Neuronal stem cell (in vitro differentiated cells): ENCODE measurements around the gene FBXL15.
A peak's percentile ranks its signal among the peaks of the same experiment; 100 is the strongest.

Experiments
- DNase-seq: peaks from one replicate; pipeline ENCODE4 v3.0.0-alpha.2; 2013; ENCODE audit warnings: low spot score
- H2AFZ ChIP-seq: one replicate; pipeline ENCODE4 v1.6.1; 2013; ENCODE audit warnings: mild to moderate bottlenecking, low read length, inconsistent platforms
- H2AK5ac ChIP-seq: 2 replicates; pipeline ENCODE4 v1.6.1; 2013; ENCODE audit warnings: low read depth, mild to moderate bottlenecking, inconsistent platforms, low read length, moderate library complexity, mixed read lengths
- H2BK120ac ChIP-seq: 2 replicates; pipeline ENCODE4 v1.6.1; 2013; ENCODE audit warnings: low read depth, mild to moderate bottlenecking, inconsistent platforms, low read length, moderate library complexity, mixed read lengths
- H2BK12ac ChIP-seq: one replicate; pipeline ENCODE4 v1.6.1; 2013; ENCODE audit warnings: low read length, inconsistent platforms
- H2BK15ac ChIP-seq: 2 replicates; pipeline ENCODE4 v1.6.1; 2013; ENCODE audit warnings: mild to moderate bottlenecking, low read length, inconsistent platforms, mixed read lengths
- H2BK5ac ChIP-seq: one replicate; pipeline ENCODE4 v1.6.1; 2013; ENCODE audit warnings: inconsistent platforms, mild to moderate bottlenecking, low read length, moderate library complexity
- H3K14ac ChIP-seq: one replicate; pipeline ENCODE4 v1.6.1; 2013; ENCODE audit warnings: low read length, inconsistent platforms
- H3K18ac ChIP-seq: 2 replicates; pipeline ENCODE4 v1.6.1; 2013; ENCODE audit warnings: low read length, inconsistent platforms
- H3K23ac ChIP-seq: 2 replicates; pipeline ENCODE4 v1.6.1; 2013; ENCODE audit warnings: low read depth, mild to moderate bottlenecking, mixed read lengths, low read length, inconsistent platforms; ENCODE audit not compliant: poor library complexity
- H3K27ac ChIP-seq: replicated peaks from 3 replicates; pipeline ENCODE4 v1.5.1; 2013; ENCODE audit warnings: low read length, inconsistent platforms
- H3K27me3 ChIP-seq, 3 experiments: 2 replicates each; pipeline ENCODE4 v1.6.1; 2013; ENCODE audit warnings: low read length in 3 of 3, mild to moderate bottlenecking in 2 of 3, inconsistent platforms in 1 of 3, low read depth in 1 of 3, mixed read lengths in 1 of 3, moderate library complexity in 1 of 3; ENCODE audit not compliant: control insufficient read depth in 3 of 3, insufficient read depth in 3 of 3
- H3K36me3 ChIP-seq, 2 donors: replicated peaks in 1 of 2; 2 replicates each; pipeline ENCODE4 v1.6.1; 2013; ENCODE audit warnings: low read length in 2 of 2; ENCODE audit not compliant: control insufficient read depth in 2 of 2, insufficient read depth in 2 of 2
- H3K4ac ChIP-seq: 2 replicates; pipeline ENCODE4 v1.6.1; 2013; ENCODE audit warnings: inconsistent platforms, mild to moderate bottlenecking, low read length, moderate library complexity
- H3K4me1 ChIP-seq, 2 donors: 1 replicate in 1 of 2; 2 replicates in 1 of 2; pipeline ENCODE4 v1.6.1; 2013; ENCODE audit warnings: low read length in 2 of 2, low read depth in 1 of 2; ENCODE audit not compliant: control insufficient read depth in 2 of 2, insufficient read depth in 1 of 2
- H3K4me2 ChIP-seq: one replicate; pipeline ENCODE4 v1.6.1; 2013; ENCODE audit warnings: mild to moderate bottlenecking, low read length, inconsistent platforms; ENCODE audit not compliant: insufficient read depth, poor library complexity, severe bottlenecking
- H3K4me3 ChIP-seq, 2 donors: 2 replicates each; pipeline ENCODE4 v1.5.1; 2013; ENCODE audit warnings: low read length in 2 of 2, mild to moderate bottlenecking in 2 of 2, inconsistent platforms in 1 of 2, moderate library complexity in 1 of 2
- H3K79me1 ChIP-seq: one replicate; pipeline ENCODE4 v1.6.1; 2013; ENCODE audit warnings: low read depth, mild to moderate bottlenecking, inconsistent platforms, low read length, moderate library complexity
- H3K9ac ChIP-seq: one replicate; pipeline ENCODE4 v1.6.1; 2013; ENCODE audit warnings: mild to moderate bottlenecking, low read depth, low read length, inconsistent platforms; ENCODE audit not compliant: poor library complexity
- H3K9me3 ChIP-seq, 2 donors: replicated peaks in 1 of 2; 2 replicates each; pipeline versions ENCODE3 to v1.6.1; 2013; ENCODE audit warnings: low read length in 2 of 2, mild to moderate bottlenecking in 2 of 2, inconsistent platforms in 1 of 2, low read depth in 1 of 2, mixed read lengths in 1 of 2, moderate library complexity in 1 of 2; ENCODE audit not compliant: control insufficient read depth in 2 of 2, insufficient read depth in 1 of 2
- H4K8ac ChIP-seq: one replicate; pipeline ENCODE4 v1.6.1; 2013; ENCODE audit warnings: low read depth, mild to moderate bottlenecking, inconsistent platforms, low read length, moderate library complexity
- H4K91ac ChIP-seq: one replicate; pipeline ENCODE4 v1.6.1; 2013; ENCODE audit warnings: low read length, low read depth, mild to moderate bottlenecking, inconsistent platforms; ENCODE audit not compliant: poor library complexity
- WGBS, 2 donors: extraction: QIAGEN DNeasy Blood & Tissue Kit; methylation state at CpG; one replicate each; pipeline ENCODE4 v1.1.7; 2013; ENCODE audit warnings: missing lambda C conversion rate in 2 of 2, mixed read lengths in 1 of 2; ENCODE audit not compliant: insufficient read length in 2 of 2, insufficient replicate concordance in 1 of 2; ENCODE audit errors: extremely low coverage in 2 of 2; 5-methylcytosine and 5-hydroxymethylcytosine counted together

FBXL15 gene

DNA sequence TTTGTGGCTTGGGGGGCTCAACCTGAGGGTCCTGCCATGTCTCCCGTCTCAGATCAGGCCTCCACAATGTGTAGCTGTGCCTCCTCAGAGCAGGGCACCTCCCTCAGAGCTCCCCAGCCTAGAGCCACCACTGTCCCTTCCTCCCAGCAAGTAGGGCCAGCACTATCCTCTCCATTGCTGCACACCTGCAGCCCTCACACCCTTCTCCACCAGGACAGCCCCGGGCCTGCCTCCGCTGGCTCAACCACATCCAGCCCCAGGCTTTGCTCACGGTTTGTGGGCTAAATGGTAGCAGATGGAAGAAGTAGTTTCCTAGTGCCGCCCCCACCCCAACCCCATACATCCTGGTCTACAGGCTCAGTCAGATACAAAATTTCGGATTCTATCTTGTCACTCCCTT lies 15.0 kb upstream of the FBXL15 start:
- Histone ChIP-seq H3K4me3 (no peak overlapping the region), H2BK12ac (no peak overlapping the region), H2AFZ (no peak overlapping the region), H3K4me1 (peaks cover 13 to 22% of the 10 kb centered on the region in 2 donors), H3K4me2 (no peak overlapping the region), H3K27ac (no peak overlapping the region), H3K36me3 (peaks cover 0 to 36% of the 10 kb centered on the region in 2 donors), H4K91ac (no peak overlapping the region), H3K4ac (no peak overlapping the region), H3K9me3 (peaks cover 0 to 5% of the 10 kb centered on the region in 2 donors), H4K8ac (no peak overlapping the region), H3K23ac (peak overlapping the region; percentile 73), H3K14ac (peak overlapping the region; percentile 89), H2BK5ac (no peak overlapping the region), H2AK5ac (peak overlapping the region; percentile 94), H2BK15ac (no peak overlapping the region), H3K18ac (peak overlapping the region; percentile 11), H3K27me3 (peaks cover 0 to 39% (median 22%) of the 10 kb centered on the region in 3 experiments), H3K9ac (peak overlapping the region; percentile 70), H2BK120ac (no peak overlapping the region), H3K79me1 (no peaks in the 10 kb centered on the region)
- DNase-seq, result no peak
- WGBS, 2 donors, result no CpG with 5 or more reads among the region's 6 CpGs

DNA sequence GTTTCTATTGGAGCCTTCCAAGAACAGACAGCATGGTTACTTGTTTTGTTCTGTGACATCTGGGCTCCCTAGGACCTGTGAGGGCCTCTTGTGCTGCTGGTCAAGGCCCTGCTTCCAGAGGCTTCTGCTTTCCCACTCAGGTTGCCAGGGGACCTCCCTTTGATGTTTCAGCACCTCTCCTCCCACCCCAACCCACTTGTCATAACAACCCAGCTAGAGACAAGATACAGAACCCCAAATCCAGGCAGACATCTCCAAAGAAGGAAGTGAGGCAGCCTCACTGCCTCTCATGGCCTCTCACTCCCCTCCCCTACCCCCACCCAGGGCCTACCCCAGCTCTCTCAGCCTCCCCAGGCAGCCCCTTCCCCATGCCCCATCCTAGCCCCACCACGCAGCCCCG lies 13.8 kb upstream of the FBXL15 start:
- H4K8ac ChIP-seq, result no peak overlapping the region
- no peak for DNase-seq
- H3K14ac ChIP-seq, result no peak overlapping the region
- no CpG with 5 or more reads among the region's 2 CpGs for WGBS, 2 donors
- no peak overlapping the region for H2BK5ac ChIP-seq
- no peak overlapping the region for H2BK15ac ChIP-seq
- H3K4me2 ChIP-seq, result no peak overlapping the region
- H2BK12ac ChIP-seq, result no peak overlapping the region
- H3K27me3 ChIP-seq, result peaks cover 0 to 49% (median 22%) of the 10 kb centered on the region in 3 experiments
- H3K23ac ChIP-seq, result no peak overlapping the region
- no peak overlapping the region for H3K18ac ChIP-seq
- peaks cover 23 to 34% of the 10 kb centered on the region in 2 donors for H3K4me1 ChIP-seq
- peaks cover 0 to 9% of the 10 kb centered on the region in 2 donors for H3K9me3 ChIP-seq
- no peaks in the 10 kb centered on the region for H3K79me1 ChIP-seq
- H3K36me3 ChIP-seq, result peaks cover 0 to 30% of the 10 kb centered on the region in 2 donors
- H2AFZ ChIP-seq, result no peak overlapping the region
- no peak overlapping the region for H4K91ac ChIP-seq
- no peak overlapping the region for H2AK5ac ChIP-seq
- no peak overlapping the region for H3K4ac ChIP-seq
- no peak overlapping the region for H3K27ac ChIP-seq
- no peak overlapping the region for H3K4me3 ChIP-seq
- H3K9ac ChIP-seq, result no peak overlapping the region
- no peak overlapping the region for H2BK120ac ChIP-seq

DNA sequence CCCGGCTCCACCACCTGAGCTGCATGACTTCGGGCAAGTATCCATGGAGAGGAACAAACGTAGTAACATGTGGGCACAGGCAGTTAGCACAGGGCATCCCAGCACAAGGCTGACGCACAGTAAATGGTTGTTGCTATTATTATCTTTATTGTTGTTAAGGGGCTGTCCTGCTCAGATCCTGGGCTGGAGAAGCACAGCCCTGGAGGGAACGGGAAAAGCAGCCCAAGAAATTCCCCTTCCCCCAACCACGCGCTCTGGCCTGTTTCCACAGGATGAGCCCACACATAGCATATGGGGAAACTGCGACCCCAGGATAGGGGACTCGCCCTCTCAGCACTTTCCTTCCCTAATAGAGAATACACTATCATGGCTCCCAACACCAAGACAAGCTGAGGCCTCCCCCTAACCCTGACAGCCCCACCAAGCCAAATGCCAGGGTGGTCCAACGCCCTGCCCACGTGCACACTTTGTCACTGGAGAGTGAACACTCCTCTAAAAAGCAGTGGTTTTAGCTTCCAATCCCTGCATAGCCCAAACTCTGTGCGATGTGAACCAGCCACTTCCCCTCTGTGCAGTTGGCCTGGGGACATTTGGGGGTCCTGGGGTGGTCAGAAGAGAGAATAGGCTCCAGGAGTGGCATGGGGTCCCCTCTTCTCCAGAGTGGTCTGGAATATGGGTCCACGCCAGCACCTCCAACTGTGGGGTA lies 13.1 kb upstream of the FBXL15 start:
- no peak for DNase-seq
- Histone ChIP-seq H3K27ac (no peak overlapping the region), H3K23ac (peak overlapping the region; percentile 90), H3K14ac (peak overlapping the region; percentile 84), H2BK15ac (peak overlapping the region; percentile 69), H3K9me3 (peaks cover 0 to 9% of the 10 kb centered on the region in 2 donors), H3K79me1 (no peaks in the 10 kb centered on the region), H3K4me2 (no peak overlapping the region), H2AFZ (no peak overlapping the region), H3K4me3 (no peak overlapping the region), H3K18ac (peak overlapping the region; percentile 14), H3K36me3 (peaks cover 0 to 29% of the 10 kb centered on the region in 2 donors), H4K8ac (no peak overlapping the region), H2AK5ac (peak overlapping the region; percentile 64), H3K4me1 (peaks cover 27 to 42% of the 10 kb centered on the region in 2 donors), H4K91ac (no peak overlapping the region), H3K4ac (no peak overlapping the region), H3K27me3 (peaks cover 0 to 49% (median 22%) of the 10 kb centered on the region in 3 experiments), H2BK5ac (no peak overlapping the region), H3K9ac (peak overlapping the region; percentile 67), H2BK120ac (no peak overlapping the region), H2BK12ac (no peak overlapping the region)
- WGBS, 2 donors, result no CpG with 5 or more reads among the region's 13 CpGs

DNA sequence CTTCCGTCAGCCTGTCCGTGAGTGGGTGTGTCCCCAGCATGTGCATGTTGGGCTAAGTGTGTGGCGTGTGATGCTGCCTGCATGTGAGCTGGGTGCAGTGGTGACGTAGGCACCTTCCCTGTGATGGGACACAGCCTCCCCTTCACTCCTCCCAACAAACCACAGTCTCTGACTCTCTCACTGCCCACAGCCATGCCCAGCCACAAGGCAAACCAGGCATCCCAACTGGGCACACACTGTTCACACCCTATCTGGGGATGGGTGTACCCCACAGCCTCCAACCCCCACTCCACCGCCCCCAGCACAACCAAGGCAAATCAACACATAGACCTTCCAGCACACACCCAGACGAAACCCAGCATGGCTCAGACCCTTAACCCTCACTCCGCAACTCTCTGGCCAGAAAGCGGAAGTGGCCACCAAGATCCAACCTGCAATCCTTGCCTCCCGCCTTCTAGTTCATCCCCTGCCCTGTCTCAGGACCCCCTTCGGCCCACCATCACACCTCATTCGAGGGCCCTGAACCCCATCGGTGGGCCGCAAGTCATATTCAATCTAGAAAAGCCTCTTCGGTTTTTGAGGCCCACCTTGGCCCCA lies 12.4 kb upstream of the FBXL15 start:
- peak overlapping the region; percentile 52 for H3K18ac ChIP-seq
- H2BK5ac ChIP-seq, result no peak overlapping the region
- H4K91ac ChIP-seq, result peak overlapping the region; percentile 64
- H2BK12ac ChIP-seq, result no peak overlapping the region
- WGBS, 2 donors, result no CpG with 5 or more reads among the region's 14 CpGs
- peak overlapping the region; percentile 78 for H2AFZ ChIP-seq
- peak overlapping the region; percentile 84 for H3K14ac ChIP-seq
- H3K4me1 ChIP-seq, result peaks cover 33 to 48% of the 10 kb centered on the region in 2 donors
- H3K9ac ChIP-seq, result peak overlapping the region; percentile 67
- H2BK15ac ChIP-seq, result peak overlapping the region; percentile 69
- peak overlapping the region; percentile 90 for H3K23ac ChIP-seq
- peaks cover 0 to 25% of the 10 kb centered on the region in 2 donors for H3K36me3 ChIP-seq
- H4K8ac ChIP-seq, result no peak overlapping the region
- no peak for DNase-seq
- H3K79me1 ChIP-seq, result no peaks in the 10 kb centered on the region
- H3K4me2 ChIP-seq, result peak overlapping the region; percentile 78
- H3K4me3 ChIP-seq, result peak overlapping the region; percentile 37 to 47
- H3K27ac ChIP-seq, result no peak overlapping the region
- peak overlapping the region; percentile 64 for H2AK5ac ChIP-seq
- no peak overlapping the region for H2BK120ac ChIP-seq
- no peak overlapping the region for H3K4ac ChIP-seq
- H3K9me3 ChIP-seq, result peaks cover 0 to 9% of the 10 kb centered on the region in 2 donors
- H3K27me3 ChIP-seq, result peaks cover 0 to 49% (median 22%) of the 10 kb centered on the region in 3 experiments
